ENCODE data around the gene SLC9A1. TPM values are rescaled to one million over a fixed set of nuclear protein-coding genes. Genes with fewer than 3 reads are reported as not detected.
A peak's percentile ranks its signal among the peaks of the same experiment; 100 is the strongest.

SLC9A1 gene
- total RNA-seq, 2 experiments from 2014 or later = 14.8 to 15.3 TPM

DNA sequence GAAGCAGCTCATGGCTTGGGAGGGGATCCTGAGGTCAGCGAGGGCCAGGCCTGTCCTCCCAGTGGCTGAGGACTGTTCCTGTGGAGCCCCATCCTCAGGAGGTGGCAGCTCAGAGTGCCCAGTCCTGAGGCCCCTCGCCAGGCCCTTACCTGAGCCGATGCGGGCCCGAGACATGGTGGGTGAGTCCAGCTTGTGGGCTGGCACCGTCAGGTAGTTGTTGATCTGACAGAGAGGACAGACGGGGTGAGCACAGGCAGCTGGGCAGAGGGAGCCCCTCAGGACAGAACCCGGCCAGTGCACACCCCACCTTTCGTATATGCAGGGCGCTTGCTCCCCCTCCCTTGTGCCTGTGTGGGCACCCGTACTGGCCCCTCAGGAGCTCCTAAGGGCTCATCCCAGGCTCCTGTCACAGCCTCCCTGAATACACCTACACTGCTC lies 53.9 kb downstream of the SLC9A1 start:
- Mint-ChIP-seq H3K36me3 (ENCODE audit: low read depth) (peaks cover 8% of the 10 kb centered on the region), H3K27me3 (no peaks in the 10 kb centered on the region), H3K4me3 (no peak overlapping the region), H3K27ac (no peak overlapping the region), H3K9me3 (no peaks in the 10 kb centered on the region), H3K4me1 (ENCODE audit: low read depth) (peaks cover 16% of the 10 kb centered on the region)
- no peak for DNase-seq
- TF ChIP-seq CTCF (IDR thresholded peaks at IDR 0.05) = no peak
- POLR2A ChIA-PET = interaction anchor here (0.7 to 2.0 kb wide), 3 partner anchors 57 to 134 kb away, joined by 3 to 6 read pairs (median 5); partner anchors contain the start of gene TENT5B
- ATAC-seq = no peak
- CTCF ChIA-PET = interaction anchor here (0.8 to 13.6 kb wide), 8 partner anchors 8 to 195 kb away, joined by 3 to 307 read pairs (median 20); no protein-coding TSS in a partner anchor
- intact Hi-C loops (cut with micrococcal nuclease) = loop anchor here (5.0 kb wide), 1 partner anchor 181 kb away; no protein-coding TSS in a partner anchor

- DNase-seq (no peak), ATAC-seq (no peak)
- Mint-ChIP-seq H3K4me3 (no peak overlapping the region), H3K27ac (no peak overlapping the region), H3K4me1 (ENCODE audit: low read depth) (peaks cover 13% of the 10 kb centered on the region), H3K36me3 (ENCODE audit: low read depth) (peaks cover 5% of the 10 kb centered on the region), H3K27me3 (no peaks in the 10 kb centered on the region), H3K9me3 (no peaks in the 10 kb centered on the region)
- intact Hi-C loops (cut with micrococcal nuclease) = loop anchor here (5.0 kb wide), 1 partner anchor 182 kb away; no protein-coding TSS in a partner anchor
- ChIA-PET POLR2A (interaction anchor here (0.7 to 2.0 kb wide), 3 partner anchors 56 to 135 kb away, joined by 3 to 6 read pairs (median 5); partner anchors contain the start of gene TENT5B), CTCF (interaction anchor here (0.8 to 13.6 kb wide), 11 partner anchors 9 to 200 kb away, joined by 3 to 307 read pairs (median 4); partner anchors contain the start of gene SLC9A1)
- TF ChIP-seq CTCF (IDR thresholded peaks at IDR 0.05) = no peak
Measured at GRCh38 chr1:27100335-27101053, 54.4 kb downstream of the SLC9A1 start.

DNA sequence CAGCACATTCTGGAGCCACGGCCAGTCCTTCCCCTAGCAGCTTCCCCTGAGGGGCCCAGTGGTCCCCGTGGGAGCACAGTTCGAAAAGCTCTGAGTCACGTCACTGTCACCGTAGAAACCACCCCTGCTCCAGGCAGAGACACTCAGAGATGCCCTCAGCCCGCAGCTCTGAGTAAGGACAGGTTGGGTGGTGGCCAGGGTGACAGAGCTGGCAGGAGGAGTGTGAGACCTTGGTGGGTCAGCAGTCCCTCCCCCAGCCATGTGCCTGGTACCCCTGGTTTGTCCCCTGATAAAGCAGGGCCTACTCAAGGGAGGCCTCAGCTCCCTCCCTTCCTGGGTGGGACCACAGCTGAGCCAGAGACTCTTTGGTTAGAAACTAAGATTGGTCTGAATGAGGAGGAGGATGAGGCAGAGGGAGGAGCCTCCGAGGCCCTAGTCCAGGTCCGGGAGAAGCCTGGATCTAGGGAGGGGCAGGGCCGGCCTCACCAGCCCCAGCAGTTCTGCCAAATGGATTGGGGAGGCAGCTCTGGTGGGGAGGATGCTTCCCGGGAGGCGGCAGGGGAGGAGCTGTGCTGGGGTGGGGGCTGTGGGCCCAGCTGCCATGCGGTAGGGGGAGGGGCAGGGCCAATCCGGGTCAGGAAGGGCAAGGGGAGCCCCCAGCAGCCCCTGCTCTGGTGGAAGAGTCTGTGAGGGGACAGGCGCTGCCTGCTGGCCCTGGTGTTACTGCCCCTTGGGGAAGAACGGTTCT lies 55.2 kb downstream of the SLC9A1 start:
- CTCF ChIA-PET = interaction anchor here (0.9 to 13.6 kb wide), 9 partner anchors 14 to 201 kb away, joined by 3 to 307 read pairs (median 4); partner anchors contain the start of gene SLC9A1
- Mint-ChIP-seq H3K27ac (peak overlapping the region; percentile 77), H3K36me3 (ENCODE audit: low read depth) (peaks cover 4% of the 10 kb centered on the region), H3K27me3 (no peaks in the 10 kb centered on the region), H3K4me3 (no peak overlapping the region), H3K9me3 (no peaks in the 10 kb centered on the region), H3K4me1 (ENCODE audit: low read depth) (peaks cover 12% of the 10 kb centered on the region)
- ATAC-seq (peak; percentile 81), DNase-seq (peak; percentile 79)
- POLR2A ChIA-PET = interaction anchor here (0.9 to 2.0 kb wide), 2 partner anchors 55 to 87 kb away, joined by 3 to 6 read pairs; partner anchors contain the start of gene TENT5B
- no peak for TF ChIP-seq CTCF (IDR thresholded peaks at IDR 0.05)
- intact Hi-C loops (cut with micrococcal nuclease) = loop anchor here (5.0 kb wide), 1 partner anchor 183 kb away; no protein-coding TSS in a partner anchor

- peak; percentile 22 for ATAC-seq
Measured at GRCh38 chr1:27099135-27099586, 55.8 kb downstream of the SLC9A1 start.

More at GRCh38 chr1:27099135-27099586, 55.8 kb downstream of the SLC9A1 start:
- POLR2A ChIA-PET = interaction anchor here (2.0 kb wide), 1 partner anchor 55 kb away, joined by 6 read pairs; no protein-coding TSS in a partner anchor
- peak overlapping the region; percentile 77 for H3K27ac Mint-ChIP-seq
- no peak for DNase-seq
- CTCF ChIA-PET = interaction anchor here (0.9 to 13.6 kb wide), 9 partner anchors 14 to 202 kb away, joined by 3 to 307 read pairs (median 4); no protein-coding TSS in a partner anchor
- H3K4me1 Mint-ChIP-seq (ENCODE audit: low read depth) = peaks cover 12% of the 10 kb centered on the region
- intact Hi-C loops (cut with micrococcal nuclease) = no loop called here
- no peak for TF ChIP-seq CTCF (IDR thresholded peaks at IDR 0.05)
- H3K4me3 Mint-ChIP-seq = no peak overlapping the region
- no peaks in the 10 kb centered on the region for H3K27me3 Mint-ChIP-seq
- no peaks in the 10 kb centered on the region for H3K9me3 Mint-ChIP-seq
- peaks cover 4% of the 10 kb centered on the region for H3K36me3 Mint-ChIP-seq (ENCODE audit: low read depth)
